GM21825 (cell line): ENCODE data around the gene CCS.
"Not testable (repeated sequence)": the region's sequence is repeated elsewhere in the genome, so short reads cannot be mapped to it uniquely, and the experiment has no call there.

ENCODE experiments used
- ATAC-seq: cut with Tn5 transposase; IDR thresholded peaks from one replicate; pipeline ENCODE4 v1.9.1; 2021; ENCODE audit warnings: mild to moderate bottlenecking, moderate library complexity; ENCODE audit not compliant: unreplicated experiment

CCS gene

DNA sequence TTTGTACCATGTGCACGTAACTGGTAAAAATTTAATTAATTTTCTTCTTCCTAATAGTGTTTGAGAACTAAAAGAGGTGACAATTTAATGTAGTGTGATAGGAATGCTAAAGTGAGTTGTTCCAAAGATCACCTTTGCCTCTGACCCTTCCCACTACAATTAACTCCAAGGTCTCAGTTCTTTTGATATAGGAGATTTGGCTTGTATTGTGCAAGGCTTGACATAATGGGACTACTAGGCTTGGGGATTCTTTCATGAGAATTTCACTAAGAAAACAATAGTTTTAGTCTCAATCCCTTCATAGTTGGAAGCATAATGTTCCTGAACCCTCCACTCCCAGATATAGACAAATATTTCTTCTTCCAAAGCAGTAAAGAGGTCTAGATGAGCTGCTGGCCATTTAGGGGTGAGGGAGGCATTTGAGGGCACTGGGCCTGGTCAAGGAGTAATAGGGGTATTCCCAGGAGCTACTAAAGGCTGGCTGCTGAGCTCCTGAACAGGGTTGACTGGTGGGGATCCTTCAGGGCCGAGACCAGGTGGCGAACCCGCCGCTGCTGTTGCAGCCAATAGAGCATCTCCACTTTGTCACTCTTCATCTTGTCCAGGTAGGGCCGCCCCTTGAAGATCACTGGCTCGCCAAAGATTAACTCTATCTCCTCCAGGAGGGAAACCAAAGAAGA is 2.8 kb upstream of the CCS start:
- no peak for ATAC-seq

DNA sequence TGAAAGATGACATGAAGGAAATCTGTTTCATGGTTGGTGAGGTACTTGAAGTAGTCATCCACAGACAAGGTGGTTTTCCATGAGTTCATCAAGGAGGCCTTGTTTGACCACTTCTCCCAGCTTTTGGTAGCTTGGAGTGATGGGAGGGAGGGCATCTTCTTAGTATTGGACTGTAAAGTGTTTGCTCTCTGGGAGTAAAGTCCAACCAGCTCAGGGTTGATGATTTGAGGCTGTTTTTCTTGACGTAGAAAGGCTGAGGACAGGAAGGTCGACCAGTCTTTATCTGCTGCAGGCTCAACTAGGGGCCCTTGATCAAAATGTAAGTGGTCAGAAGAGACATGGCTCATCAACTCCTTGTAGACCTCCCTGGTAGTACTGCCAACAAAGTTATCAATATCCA is 1.8 kb upstream of the CCS start:
- ATAC-seq: no peak

DNA sequence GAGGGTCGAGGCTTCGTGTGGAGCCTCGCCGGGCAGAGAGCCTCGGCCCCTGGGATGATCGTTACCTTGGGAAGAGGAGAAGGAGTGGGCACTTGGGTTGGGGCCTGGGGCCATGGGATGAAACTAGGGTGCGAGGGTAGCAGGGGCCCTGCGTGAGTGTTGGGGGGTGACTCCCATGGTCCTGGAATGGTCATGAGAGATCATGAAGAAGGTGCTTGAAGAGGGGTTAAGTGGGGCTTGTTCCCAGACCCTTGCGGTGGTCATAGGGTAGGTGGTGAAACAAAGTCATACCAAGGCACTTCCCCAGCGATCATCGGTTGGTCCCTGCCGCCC is 284 bp downstream of the CCS start:
- peak; percentile 2 for ATAC-seq

DNA sequence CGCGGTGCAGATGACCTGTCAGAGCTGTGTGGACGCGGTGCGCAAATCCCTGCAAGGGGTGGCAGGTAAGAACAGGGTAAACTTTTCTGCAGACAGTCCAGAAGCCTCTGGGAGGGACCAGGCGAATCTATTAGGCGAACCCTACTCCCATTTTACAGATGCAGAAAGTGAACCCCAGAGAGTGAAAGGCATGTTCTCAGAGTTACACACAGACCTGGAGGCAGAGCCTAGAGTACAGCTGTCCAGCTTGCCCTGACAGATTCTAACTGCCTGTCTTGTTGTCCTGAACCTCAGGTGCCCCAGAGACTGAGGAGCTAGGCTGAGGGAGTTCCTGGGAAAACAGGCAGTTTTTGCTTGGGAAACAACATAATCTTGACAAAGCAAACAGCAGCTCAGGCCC is 665 bp downstream of the CCS start:
- ATAC-seq: no peak

DNA sequence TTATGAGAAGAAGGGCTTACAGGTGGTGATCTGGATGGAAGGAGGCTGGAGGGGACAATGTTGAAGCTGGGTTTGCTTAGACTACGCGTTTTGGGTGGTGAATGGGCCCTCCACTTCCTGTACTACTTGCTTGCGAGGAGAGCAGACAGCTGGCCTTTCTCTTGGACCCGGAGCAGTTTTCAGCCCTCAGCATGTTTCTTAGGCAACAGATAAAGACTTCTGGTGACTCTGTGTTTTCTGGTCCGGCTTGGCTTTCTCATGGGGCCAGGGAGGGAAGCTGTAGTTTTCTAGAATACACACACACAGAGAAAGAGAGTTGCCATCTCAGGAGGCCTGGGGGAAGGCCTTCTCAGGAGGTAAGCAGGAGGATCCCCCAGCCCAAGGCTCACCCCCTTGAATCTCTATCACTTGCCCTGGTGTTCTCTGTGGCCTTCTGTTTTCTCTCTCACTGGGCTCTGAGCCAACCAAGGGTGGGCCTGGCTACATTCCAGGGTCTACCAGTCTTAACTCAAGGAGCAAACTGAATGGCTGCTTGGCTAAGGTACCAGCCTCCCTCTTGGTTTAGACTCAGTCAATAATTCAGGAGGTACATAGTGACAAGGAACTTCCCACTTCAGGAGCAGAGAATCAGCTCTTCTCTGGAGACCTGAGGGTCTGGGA is 2.4 kb downstream of the CCS start:
- ATAC-seq: no peak

DNA sequence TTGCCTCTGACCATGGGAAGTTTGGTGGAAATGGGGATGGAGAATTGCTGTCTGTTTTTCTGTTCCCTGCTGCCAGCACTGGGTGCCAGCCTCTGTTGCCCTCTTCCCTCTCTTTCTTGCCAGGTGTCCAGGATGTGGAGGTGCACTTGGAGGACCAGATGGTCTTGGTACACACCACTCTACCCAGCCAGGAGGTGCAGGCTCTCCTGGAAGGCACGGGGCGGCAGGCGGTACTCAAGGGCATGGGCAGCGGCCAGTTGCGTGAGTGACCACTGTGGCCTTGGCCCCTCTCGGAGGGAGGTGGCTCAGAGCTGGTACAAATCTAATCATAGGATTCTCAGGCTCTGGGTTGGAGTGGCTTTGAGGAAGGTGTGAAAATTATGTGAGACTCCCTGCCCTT is 6.0 kb downstream of the CCS start:
- no peak for ATAC-seq

DNA sequence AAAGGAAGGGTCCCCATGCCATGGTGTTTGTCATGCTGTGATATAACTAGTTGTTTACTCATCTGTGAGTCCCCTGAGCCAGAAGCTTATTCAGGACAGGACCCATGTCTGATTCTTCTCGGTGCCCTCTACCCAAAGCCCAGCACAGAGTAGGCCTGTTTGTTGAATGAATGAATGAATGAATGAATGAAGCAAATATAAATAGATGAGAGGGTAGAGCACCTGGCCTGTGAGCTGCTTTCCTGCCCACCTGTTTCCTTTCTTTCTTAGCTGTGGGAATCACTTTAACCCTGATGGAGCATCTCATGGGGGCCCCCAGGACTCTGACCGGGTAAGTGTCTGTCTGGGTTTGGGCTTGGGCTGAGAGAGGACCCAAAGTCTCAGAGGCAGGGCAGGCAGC is 7.2 kb downstream of the CCS start:
- no peak for ATAC-seq

DNA sequence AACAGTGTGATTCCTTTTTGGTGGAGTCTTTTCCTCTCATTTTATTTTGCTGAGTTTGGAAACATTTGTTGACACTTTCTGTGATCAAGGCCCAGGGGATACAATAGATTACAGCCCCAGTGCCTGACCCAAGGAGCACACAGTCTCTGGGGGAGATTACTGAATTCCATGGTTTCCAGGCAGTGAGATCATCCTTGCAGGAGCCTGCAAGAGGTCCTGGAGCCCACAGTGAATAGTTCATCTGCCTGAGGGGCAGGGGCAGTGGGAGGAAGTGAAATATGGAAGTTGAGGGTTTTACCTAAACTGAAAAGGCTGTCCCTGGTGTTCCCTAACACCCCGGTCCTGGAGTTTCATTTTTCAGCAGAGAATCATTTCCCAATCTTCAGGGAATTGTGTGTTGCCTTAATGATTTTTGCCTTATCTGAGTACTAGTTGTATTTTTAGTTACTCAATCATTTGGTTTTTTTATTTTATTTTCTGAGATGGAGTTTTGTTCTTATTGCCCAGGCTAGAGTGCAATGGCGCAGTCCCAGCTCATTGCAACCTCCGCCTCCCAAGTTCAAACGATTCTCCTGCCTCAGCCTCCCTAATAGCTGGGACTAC is 7.7 kb downstream of the CCS start:
- no peak for ATAC-seq

DNA sequence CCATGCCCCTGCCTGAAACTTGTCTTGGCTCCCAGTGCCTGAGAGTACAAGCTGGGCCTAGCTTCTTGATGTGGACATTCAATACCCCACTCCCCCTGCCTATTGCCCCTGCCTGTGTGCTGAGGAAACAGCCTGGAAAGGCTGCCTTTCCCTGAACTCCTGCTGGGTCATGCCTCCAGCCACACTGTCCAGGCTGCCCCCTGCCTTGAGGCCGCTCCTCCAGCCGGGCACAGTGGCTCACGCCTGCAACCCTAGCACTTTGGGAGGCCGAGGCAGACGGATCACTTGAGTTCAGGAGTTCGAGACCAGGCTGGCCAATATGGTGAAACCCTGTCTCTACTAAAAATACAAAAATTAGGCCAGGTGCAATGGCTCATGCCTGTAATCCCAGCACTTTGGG is 10.1 kb downstream of the CCS start:
- ATAC-seq: no peak

DNA sequence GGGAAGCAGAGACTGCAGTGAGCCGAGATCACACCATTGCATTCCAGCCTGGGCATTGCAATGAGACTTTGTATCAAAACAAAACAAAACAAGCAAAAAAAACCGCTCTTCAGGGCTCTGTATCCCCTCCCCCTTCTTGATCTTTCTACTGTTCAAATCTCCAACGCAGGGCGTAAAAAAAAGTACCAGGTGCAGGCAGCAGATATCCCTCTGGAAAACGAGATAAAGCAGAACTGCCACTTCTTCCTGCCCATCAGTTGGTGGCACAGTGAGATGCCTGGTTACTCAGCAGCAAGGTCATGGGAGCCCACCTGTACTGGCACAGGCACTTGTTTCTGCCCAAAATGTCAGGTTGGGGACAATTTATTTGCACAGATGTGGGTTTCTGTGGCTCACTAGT is 11.2 kb downstream of the CCS start:
- no peak for ATAC-seq

DNA sequence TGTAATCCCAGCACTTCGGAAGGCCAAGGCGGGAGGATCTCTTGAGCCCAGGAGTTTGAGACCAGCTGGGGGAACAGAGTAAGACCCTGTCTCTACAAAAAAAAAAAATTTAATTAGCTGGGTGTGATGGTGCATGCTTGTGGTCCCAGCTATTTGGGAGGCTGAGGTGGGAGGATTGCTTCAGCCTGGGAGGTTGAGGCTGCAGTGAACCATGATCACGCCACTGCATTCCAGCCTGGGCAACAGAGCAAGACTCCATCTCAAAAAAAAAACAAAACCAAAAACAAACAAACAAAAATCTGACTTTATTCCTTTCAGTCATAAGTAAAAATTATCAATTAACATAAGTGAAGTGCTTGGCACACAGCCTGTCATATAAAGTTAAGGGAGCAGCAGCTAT is 13.6 kb downstream of the CCS start:
- ATAC-seq: not testable (repeated sequence)

DNA sequence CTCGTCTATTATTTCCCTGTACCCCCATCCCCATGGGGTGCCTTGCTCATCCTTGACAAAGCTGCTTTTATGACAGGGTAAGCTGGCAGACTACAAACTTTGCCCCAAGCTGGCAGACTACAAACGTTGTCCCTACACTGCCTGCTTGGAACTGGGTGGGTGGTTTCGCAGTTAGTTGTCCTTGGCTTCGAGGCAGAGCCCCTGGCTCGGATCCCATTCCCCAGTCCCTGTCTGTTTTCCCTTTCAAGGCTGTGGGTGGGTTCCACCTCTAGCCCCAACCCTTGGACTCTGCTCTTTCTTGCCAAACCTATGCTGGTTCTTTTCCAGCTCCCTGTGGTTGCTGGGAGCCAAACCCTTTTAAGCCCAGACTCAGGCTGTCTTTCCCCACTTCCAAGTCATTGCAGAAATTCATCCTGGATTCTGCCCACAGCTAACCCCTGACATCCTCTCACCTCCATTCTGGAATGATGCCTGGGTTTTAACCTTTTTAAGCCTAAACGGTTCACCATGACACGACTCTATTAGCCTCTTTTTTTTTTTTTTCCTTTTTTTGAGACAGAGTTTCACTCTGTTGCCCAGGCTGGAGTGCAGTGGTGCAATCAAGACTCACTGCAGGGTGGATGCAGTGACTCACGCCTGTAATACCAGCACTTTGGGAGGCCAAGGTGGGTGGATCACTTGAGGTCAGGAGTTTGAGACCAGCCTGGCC is 14.3 kb downstream of the CCS start:
- no peak for ATAC-seq

DNA sequence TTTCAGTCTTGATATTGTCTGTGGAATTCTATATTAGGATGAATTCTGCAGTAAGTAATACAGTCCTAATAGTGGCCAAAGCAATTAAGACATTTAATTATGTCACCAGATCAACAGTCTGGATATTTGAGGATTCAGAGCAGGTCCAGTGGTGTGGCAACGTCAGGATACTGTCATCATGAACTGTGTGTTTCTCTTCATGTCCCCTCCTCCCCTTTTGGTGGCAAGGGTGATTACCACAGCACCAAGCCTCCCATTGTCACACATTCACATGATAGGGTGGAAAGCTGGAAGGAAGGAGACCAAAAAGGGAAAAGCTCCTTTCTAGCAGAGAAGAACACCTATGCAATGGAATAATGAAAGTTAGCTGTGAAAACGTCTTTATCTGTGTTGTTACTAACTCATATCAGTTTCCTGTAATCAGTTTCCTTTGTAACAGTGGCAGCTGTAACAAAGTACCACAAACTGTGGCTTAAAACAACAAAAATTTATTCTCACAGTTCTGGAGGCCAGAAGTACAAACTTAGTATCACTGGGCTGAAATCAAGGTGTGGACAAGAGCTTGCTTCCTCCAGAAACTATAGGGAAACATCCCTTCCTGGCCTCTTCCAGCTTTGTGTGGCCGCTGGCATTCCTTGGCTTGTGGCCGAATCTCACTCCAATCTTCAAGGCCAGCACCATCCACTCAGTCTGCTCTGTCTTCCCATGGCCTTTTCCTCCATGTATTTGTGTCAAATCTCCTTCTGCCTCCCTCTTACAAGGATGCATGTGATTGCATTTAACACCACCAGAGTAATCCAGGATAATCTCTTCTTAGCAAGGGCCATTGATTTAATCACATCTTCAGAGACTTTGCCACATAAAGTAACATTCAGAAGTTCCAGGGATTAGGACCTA is 17.0 kb downstream of the CCS start:
- no peak for ATAC-seq

DNA sequence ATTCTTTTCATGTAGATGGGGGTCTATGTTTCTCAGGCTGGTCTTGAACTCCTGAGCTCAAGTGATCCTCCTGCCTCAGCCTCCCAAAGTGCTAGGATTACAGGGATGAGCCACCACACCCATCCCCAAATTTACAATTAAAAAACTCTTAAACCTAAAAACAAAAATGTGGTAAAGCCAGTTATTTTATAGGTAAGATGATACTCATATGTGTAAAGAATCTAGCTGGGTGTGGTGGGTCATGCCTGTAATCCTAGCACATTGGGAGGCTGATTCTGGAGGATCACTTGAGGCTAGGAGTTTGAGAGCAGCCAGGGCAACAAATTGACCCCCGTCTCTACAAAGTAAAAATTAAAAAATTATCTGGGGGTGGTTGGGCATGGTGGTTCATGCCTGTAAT is 19.5 kb downstream of the CCS start:
- no peak for ATAC-seq

DNA sequence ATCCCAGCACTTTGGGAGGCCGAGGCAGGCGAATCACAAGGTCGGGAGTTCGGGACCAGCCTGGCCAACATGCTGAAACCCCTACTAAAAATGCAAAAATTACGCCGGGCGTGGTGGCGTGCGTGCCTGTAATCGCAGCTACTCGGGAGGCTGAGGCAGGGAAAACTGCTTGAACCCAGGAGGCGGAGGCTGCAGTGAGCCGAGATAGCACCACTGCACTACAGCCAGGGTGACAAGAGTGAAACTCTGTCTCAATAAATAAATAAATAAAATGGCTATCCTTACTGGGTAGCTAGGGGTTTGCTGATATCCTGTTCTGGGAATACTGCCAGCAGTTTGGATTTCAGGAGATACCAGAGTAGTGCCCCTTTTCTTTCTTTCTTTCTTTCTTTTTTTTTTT is 21.1 kb downstream of the CCS start:
- no peak for ATAC-seq

DNA sequence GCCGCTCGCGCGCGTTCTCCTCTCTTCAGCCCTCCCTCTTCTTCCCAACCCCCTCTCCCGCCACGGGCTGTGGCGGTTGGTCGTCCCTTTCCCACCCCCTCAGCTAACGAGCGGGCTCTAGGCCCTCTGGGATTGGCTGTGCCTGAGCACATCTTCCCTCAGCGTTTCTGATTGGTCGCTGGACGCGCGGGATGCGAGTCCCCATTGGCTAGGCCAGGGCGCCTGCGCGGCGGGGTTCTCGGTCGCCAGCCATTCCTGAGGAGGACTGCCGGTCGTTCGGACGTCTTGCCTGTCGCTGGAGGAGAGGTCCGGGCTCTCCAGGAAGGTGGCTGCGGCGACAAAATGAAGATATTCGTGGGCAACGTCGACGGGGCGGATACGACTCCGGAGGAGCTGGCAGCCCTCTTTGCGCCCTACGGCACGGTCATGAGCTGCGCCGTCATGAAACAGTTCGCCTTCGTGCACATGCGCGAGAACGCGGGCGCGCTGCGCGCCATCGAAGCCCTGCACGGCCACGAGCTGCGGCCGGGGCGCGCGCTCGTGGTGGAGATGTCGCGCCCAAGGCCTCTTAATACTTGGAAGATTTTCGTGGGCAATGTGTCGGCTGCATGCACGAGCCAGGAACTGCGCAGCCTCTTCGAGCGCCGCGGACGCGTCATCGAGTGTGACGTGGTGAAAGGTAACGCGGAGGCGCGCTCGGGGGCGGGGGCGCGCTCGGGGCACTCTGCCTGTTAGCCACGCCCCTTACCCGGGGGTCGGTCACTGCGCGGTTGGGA is 23.6 kb downstream of the CCS start, which contains the start of gene RBM14:
Gene RBM14, plus strand, starts transcription at position 252 of the 776 bp plus-strand sequence. Its CDS starts 91 bp downstream, at position 343.
- peak; percentile 87 for ATAC-seq

DNA sequence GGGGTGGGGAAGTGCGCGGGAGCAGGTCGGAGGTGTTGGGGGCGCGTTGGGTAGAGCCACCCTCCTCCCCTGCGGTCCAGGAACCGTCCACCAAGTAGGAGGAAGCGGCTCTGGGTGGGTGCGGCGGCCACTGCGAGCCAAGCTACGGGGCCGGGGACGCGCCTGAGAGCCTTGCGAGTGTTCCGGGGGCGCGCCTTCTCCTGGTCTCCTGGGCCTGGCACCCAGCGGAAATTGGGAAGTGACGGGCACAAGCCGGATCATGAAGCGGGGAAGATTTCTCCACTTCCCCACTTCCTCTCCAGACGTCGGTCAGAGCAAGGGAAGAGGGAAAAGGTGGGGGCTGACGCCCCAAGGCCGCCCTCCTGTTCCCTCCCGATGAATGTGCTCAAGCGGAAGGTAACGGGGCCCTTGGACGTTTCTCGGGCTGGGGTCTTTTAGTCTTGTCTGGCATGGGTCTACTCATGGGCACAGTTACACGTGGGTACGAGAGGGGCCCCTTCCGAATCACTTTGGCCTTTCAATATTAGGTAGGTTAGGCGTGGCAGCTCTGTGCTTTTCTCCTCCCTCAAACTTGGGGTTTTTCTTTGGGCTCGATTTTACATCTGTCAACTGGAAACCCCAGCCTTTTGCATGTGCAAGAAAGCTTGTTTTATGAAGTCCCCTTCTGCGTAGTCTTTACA is 24.3 kb downstream of the CCS start:
- ATAC-seq: no peak

DNA sequence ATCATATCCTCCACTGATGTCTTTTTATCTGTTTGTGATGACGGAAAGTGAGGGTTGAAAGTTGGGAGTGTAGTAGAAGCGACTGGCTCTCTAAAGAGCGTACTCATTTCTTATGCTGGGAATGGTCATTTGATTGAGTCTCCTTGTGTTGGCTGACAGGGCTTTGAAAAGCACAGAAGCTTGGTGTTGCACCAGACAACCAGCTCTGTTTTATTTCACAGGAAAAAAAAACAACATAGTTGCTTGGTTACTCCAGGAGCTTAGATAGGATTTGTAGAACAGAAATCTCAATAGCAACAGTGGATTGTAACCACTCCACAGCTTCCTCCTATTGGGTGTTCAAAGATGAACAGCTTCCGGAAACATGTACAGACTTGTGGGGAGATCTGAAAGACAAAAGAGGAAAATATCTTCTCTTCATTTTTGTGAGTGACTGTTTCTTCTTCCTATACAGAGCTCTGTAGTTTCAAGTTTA is 26.1 kb downstream of the CCS start:
- no peak for ATAC-seq

DNA sequence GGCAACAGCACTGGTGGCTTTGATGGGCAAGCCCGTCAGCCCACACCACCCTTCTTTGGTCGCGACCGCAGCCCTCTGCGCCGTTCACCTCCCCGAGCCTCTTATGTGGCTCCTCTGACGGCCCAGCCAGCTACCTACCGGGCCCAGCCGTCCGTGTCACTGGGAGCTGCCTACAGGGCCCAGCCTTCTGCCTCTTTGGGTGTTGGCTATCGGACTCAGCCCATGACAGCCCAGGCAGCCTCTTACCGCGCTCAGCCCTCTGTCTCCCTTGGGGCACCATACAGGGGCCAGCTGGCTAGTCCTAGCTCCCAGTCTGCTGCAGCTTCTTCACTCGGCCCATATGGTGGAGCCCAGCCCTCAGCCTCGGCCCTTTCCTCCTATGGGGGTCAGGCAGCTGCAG is 31.5 kb downstream of the CCS start:
- ATAC-seq: no peak
